Measurements from ENCODE around the gene RABGEF1.

Gene RABGEF1

DNA sequence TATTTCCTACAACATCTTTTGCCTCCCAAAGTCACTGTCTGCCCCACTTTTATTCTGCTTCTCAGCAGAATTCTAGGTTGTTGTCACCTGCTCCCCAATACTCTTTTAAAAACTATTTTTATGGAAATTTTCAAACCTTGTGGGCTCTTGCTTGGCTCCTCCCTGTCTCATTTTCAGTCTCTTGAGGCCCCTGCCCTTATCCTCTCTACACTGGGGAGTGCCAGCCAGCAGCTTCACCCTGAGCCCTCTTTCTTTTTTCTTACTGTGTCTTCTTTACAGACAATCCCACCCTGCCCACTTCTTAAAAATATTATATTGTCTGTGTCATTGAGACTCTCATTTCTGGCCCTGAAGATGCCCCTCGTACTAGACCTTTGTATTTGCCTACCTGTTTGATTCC lies 118.8 kb downstream of the RABGEF1 start:
- no peak overlapping the region for H3K4me3 ChIP-seq (ENCODE audit: low read depth in 1 of 5, low read length in 5 of 5)
- no peaks in the 10 kb centered on the region for H3K9me3 ChIP-seq (ENCODE audit: control insufficient read depth in 5 of 5, low read length in 5 of 5)
- H3K27ac ChIP-seq (ENCODE audit: low read depth, low read length), result no peak overlapping the region
- H3K27me3 ChIP-seq (ENCODE audit: control insufficient read depth in 5 of 5, insufficient read depth in 4 of 5, low read length in 5 of 5), result no peaks in the 10 kb centered on the region
- H3K36me3 ChIP-seq (ENCODE audit: control insufficient read depth in 5 of 5, insufficient read depth in 5 of 5, low read length in 5 of 5), result peaks cover 5 to 40% (median 15%) of the 10 kb centered on the region in 5 donors
- H3K4me1 ChIP-seq (ENCODE audit: control insufficient read depth in 5 of 5, insufficient read depth in 5 of 5, low read length in 5 of 5), result no peaks in the 10 kb centered on the region
- no peak overlapping the region for H3K9ac ChIP-seq (ENCODE audit: low read length in 5 of 5)

GRCh38 chr7:66859794-66860645 lies 119.5 kb downstream of the RABGEF1 start:
- Histone ChIP-seq H3K4me1 (ENCODE audit: control insufficient read depth in 5 of 5, insufficient read depth in 5 of 5, low read length in 5 of 5) (no peaks in the 10 kb centered on the region), H3K27me3 (ENCODE audit: control insufficient read depth in 5 of 5, insufficient read depth in 4 of 5, low read length in 5 of 5) (no peaks in the 10 kb centered on the region), H3K4me3 (ENCODE audit: low read depth in 1 of 5, low read length in 5 of 5) (no peak overlapping the region), H3K36me3 (ENCODE audit: control insufficient read depth in 5 of 5, insufficient read depth in 5 of 5, low read length in 5 of 5) (peaks cover 5 to 43% (median 17%) of the 10 kb centered on the region in 5 donors), H3K9me3 (ENCODE audit: control insufficient read depth in 5 of 5, low read length in 5 of 5) (no peaks in the 10 kb centered on the region), H3K27ac (ENCODE audit: low read depth, low read length) (no peak overlapping the region), H3K9ac (ENCODE audit: low read length in 5 of 5) (no peak overlapping the region)

- Histone ChIP-seq H3K9ac (ENCODE audit: low read length in 5 of 5) (no peak overlapping the region), H3K36me3 (ENCODE audit: control insufficient read depth in 5 of 5, insufficient read depth in 5 of 5, low read length in 5 of 5) (peaks cover 5 to 43% (median 17%) of the 10 kb centered on the region in 5 donors), H3K4me1 (ENCODE audit: control insufficient read depth in 5 of 5, insufficient read depth in 5 of 5, low read length in 5 of 5) (no peaks in the 10 kb centered on the region), H3K27me3 (ENCODE audit: control insufficient read depth in 5 of 5, insufficient read depth in 4 of 5, low read length in 5 of 5) (no peaks in the 10 kb centered on the region), H3K27ac (ENCODE audit: low read depth, low read length) (no peak overlapping the region), H3K4me3 (ENCODE audit: low read depth in 1 of 5, low read length in 5 of 5) (no peak overlapping the region), H3K9me3 (ENCODE audit: control insufficient read depth in 5 of 5, low read length in 5 of 5) (no peaks in the 10 kb centered on the region)
These were observed 120.2 kb downstream of the RABGEF1 start for GRCh38 chr7:66860767-66861166.
